HCT116 (cell line): Measurements from ENCODE around the gene DNASE2.

ENCODE experiments used
- EZH2 ChIP-seq: fragments of 200-600 bp; sonication (generic); IDR thresholded peaks from 2 replicates; pipeline ENCODE4 v1.6.1; 2017; ENCODE audit warnings: antibody characterized with exemption, mixed run types
- EZH2phosphoT487 ChIP-seq: fragments of 200-600 bp; IDR thresholded peaks from 2 replicates; pipeline ENCODE4 v1.6.1; 2018; ENCODE audit warnings: antibody characterized with exemption, borderline replicate concordance
- FOSL1 ChIP-seq: IDR thresholded peaks from 2 replicates; pipeline ENCODE4 v1.6.1; 2012; ENCODE audit warnings: low read depth
- POLR2A ChIP-seq: IDR thresholded peaks from 2 replicates; pipeline ENCODE4 v1.7.0; 2011; ENCODE audit warnings: borderline replicate concordance; ENCODE audit not compliant: insufficient read depth, insufficient read length; ENCODE audit errors: extremely low read depth
- ZNF274 ChIP-seq: fragments of 200-500 bp; sonication (Bioruptor generic); IDR thresholded peaks from 2 replicates; pipeline ENCODE4 v1.6.1; 2014; ENCODE audit warnings: mild to moderate bottlenecking, low read depth, low read length, inconsistent platforms
- TF ChIP-seq, protein P1 (sequence below), 3 experiments: fragments of 200-600 bp in 1 of 3; sonication (generic) in 1 of 3; IDR thresholded peaks in 2 of 3; conservative IDR thresholded peaks in 1 of 3; 2 replicates each; pipeline ENCODE4 v1.5.1; 2012 to 2017; ENCODE audit warnings: low read depth in 2 of 3, low read length in 2 of 3, antibody characterized with exemption in 1 of 3, borderline replicate concordance in 1 of 3, control low read depth in 1 of 3, mild to moderate bottlenecking in 1 of 3, mixed read lengths in 1 of 3, mixed run types in 1 of 3, moderate library complexity in 1 of 3; ENCODE audit not compliant: insufficient read depth in 1 of 3

DNA sequence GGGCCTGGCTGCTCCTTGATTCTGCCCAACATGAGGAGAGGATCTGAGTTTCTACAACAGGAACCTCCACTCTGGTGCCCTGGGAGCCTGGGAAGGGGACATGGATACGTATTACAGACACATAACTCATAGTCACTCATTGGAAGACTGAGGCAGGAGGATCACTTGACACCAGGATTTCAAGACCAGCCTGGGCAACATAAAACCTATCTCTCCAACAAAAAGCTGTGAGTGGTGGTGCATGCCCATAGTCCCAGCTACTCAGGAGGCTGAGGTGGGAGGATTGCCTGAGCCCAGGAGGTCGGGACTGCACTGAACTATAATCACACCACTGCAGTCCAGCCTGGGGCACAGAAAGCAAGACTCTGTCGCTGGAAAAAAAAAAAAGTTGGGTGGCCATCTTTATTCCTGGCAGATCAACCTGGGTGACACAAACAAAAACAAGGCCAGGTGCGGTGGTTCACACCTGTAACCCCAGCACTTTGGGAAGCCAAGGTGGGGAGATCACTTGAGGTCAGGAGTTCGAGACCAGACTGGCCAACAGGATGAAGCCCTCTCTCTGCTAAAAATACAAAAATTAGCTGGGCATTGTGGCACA lies 6.9 kb upstream of the DNASE2 start:
- TF ChIP-seq EZH2phosphoT487 (no peak), POLR2A (no peak), ZNF274 (no peak), EZH2 (no peak), FOSL1 (no peak)
- TF ChIP-seq, protein P1, sequence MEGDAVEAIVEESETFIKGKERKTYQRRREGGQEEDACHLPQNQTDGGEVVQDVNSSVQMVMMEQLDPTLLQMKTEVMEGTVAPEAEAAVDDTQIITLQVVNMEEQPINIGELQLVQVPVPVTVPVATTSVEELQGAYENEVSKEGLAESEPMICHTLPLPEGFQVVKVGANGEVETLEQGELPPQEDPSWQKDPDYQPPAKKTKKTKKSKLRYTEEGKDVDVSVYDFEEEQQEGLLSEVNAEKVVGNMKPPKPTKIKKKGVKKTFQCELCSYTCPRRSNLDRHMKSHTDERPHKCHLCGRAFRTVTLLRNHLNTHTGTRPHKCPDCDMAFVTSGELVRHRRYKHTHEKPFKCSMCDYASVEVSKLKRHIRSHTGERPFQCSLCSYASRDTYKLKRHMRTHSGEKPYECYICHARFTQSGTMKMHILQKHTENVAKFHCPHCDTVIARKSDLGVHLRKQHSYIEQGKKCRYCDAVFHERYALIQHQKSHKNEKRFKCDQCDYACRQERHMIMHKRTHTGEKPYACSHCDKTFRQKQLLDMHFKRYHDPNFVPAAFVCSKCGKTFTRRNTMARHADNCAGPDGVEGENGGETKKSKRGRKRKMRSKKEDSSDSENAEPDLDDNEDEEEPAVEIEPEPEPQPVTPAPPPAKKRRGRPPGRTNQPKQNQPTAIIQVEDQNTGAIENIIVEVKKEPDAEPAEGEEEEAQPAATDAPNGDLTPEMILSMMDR (IDR thresholded peaks at IDR 0.05 in 2 of 3, conservative IDR thresholded peaks at IDR 0.05 in 1 of 3; ENCODE audit: borderline replicate concordance in 1 of 3, insufficient read depth in 1 of 3, low read depth in 2 of 3, low read length in 2 of 3), result no peak
